Uterus (tissue), 2 donors: ENCODE results near the gene NKAIN2.

Source experiments
- CTCF ChIP-seq, 4 experiments: fragments of 200-600 bp in 2 of 4; fragments of 450-650 bp in 2 of 4; sonication (generic) in 2 of 4; IDR thresholded peaks; one replicate each; pipeline ENCODE4 v1.5.1; 2016 to 2019; ENCODE audit warnings: antibody characterized with exemption in 4 of 4, mild to moderate bottlenecking in 2 of 4, moderate library complexity in 1 of 4
- POLR2A ChIP-seq, 2 donors: fragments of 450-650 bp; IDR thresholded peaks; one replicate each; pipeline ENCODE4 v1.6.1; 2016; ENCODE audit warnings: antibody characterized with exemption in 2 of 2, mild to moderate bottlenecking in 1 of 2, moderate library complexity in 1 of 2

GRCh38 chr6:124027392-124027791, 223.7 kb downstream of the NKAIN2 start:
- TF ChIP-seq POLR2A (IDR thresholded peaks at IDR 0.05) = no peak
- no peak for TF ChIP-seq CTCF (IDR thresholded peaks at IDR 0.05)
